PC-3 (cell line): ENCODE measurements around the gene KIF1C. TPM values are rescaled to one million over a fixed set of nuclear protein-coding genes. Genes with fewer than 3 reads are reported as not detected.

Experiments
- ATAC-seq: fragments of 200-7000 bp; cut with Tn5 transposase; 2 replicates; pipeline ENCODE4 v1.9.1; 2020; ENCODE audit warnings: mild to moderate bottlenecking, moderate library complexity
- BruUV-seq: library from RNA; stranded (reverse); fragments of 400-500 nt; replicated peaks from 2 replicates; lab custom pipeline; 2021; lab: Mats Ljungman, UMichigan
- CTCF ChIA-PET: fragments of 300-600 bp; sonication (Branson Sonifier 250); formaldehyde crosslinking; loops from one replicate; lab custom pipeline; 2022; ENCODE audit warnings: antibody characterized with exemption; lab: Charles Lee
- POLR2A ChIA-PET: fragments of 300-600 bp; sonication (Branson Sonifier 250); formaldehyde crosslinking; loops from one replicate; lab custom pipeline; 2022; ENCODE audit warnings: antibody characterized with exemption; ENCODE audit not compliant: unreplicated experiment; lab: Charles Lee
- DNase-seq: peaks from one replicate; pipeline ENCODE4 v3.0.0-alpha.2; 2015
- H2AFZ ChIP-seq: fragments of 300-600 bp; sonication (generic); 2 replicates; pipeline ENCODE4 v1.6.0; 2016; ENCODE audit warnings: antibody characterized with exemption, low read length
- H3F3A ChIP-seq: fragments of 300-600 bp; sonication (generic); one replicate; pipeline ENCODE4 v1.6.0; 2017; ENCODE audit warnings: antibody characterized with exemption, low read length, control low read depth, mild to moderate bottlenecking; ENCODE audit not compliant: unreplicated experiment
- H3K27ac ChIP-seq: fragments of 300-600 bp; sonication (generic); 2 replicates; pipeline ENCODE4 v1.5.1; 2016; ENCODE audit warnings: mild to moderate bottlenecking, low read length
- H3K27me3 ChIP-seq: fragments of 300-600 bp; sonication (generic); 2 replicates; pipeline ENCODE4 v1.6.1; 2016; ENCODE audit warnings: low read length, mixed read lengths
- H3K36me3 ChIP-seq: fragments of 300-600 bp; sonication (generic); 2 replicates; pipeline ENCODE4 v1.6.1; 2016; ENCODE audit warnings: low read depth, mixed run types, low read length, mixed read lengths
- H3K4me1 ChIP-seq: fragments of 300-600 bp; sonication (generic); 2 replicates; pipeline ENCODE4 v1.5.1; 2016; ENCODE audit warnings: low read length; ENCODE audit not compliant: insufficient read depth
- H3K4me2 ChIP-seq: fragments of 300-600 bp; sonication (generic); 2 replicates; pipeline ENCODE4 v1.6.0; 2016; ENCODE audit warnings: low read length
- H3K4me3 ChIP-seq: fragments of 300-600 bp; sonication (generic); 2 replicates; pipeline ENCODE4 v1.5.1; 2016; ENCODE audit warnings: mild to moderate bottlenecking, low read length, mixed read lengths
- H3K79me2 ChIP-seq: fragments of 300-600 bp; sonication (generic); 2 replicates; pipeline ENCODE4 v1.6.1; 2017; ENCODE audit warnings: low read length, mixed read lengths
- H3K9ac ChIP-seq: fragments of 300-600 bp; sonication (generic); 2 replicates; pipeline ENCODE4 v1.6.0; 2016; ENCODE audit warnings: mild to moderate bottlenecking, low read length
- H3K9me2 ChIP-seq: fragments of 300-600 bp; sonication (generic); replicated peaks from 2 replicates; pipeline ENCODE4 v1.6.1; 2016; ENCODE audit warnings: mixed run types, low read length, mixed read lengths
- H3K9me3 ChIP-seq: fragments of 300-600 bp; sonication (generic); 2 replicates; pipeline ENCODE4 v1.6.1; 2016; ENCODE audit warnings: low read length, mixed read lengths
- H4K20me1 ChIP-seq: fragments of 300-600 bp; sonication (generic); 2 replicates; pipeline ENCODE4 v1.6.1; 2016; ENCODE audit warnings: low read length, mixed read lengths
- CTCF ChIP-seq: fragments of 300-600 bp; sonication (generic); conservative IDR thresholded peaks from 2 replicates; pipeline ENCODE4 v1.5.1; 2017; ENCODE audit warnings: antibody characterized with exemption, low read depth, mild to moderate bottlenecking, low read length
- EZH2 ChIP-seq: fragments of 300-600 bp; sonication (generic); IDR thresholded peaks from one replicate; pipeline ENCODE4 v1.6.1; 2017; ENCODE audit warnings: antibody characterized with exemption, mild to moderate bottlenecking, low read length; ENCODE audit not compliant: unreplicated experiment
- EZH2phosphoT487 ChIP-seq: fragments of 300-600 bp; sonication (generic); IDR thresholded peaks from 2 replicates; pipeline ENCODE4 v1.6.1; 2018; ENCODE audit warnings: mild to moderate bottlenecking, antibody characterized with exemption, low read length, borderline replicate concordance
- intact Hi-C: fragments of 100-400 bp; cut with micrococcal nuclease; formaldehyde crosslinking; loops from 2 replicates; pipeline ENCODE4 v1.9.0; 2023
- total RNA-seq: library from RNA; depleted of rRNA; stranded (reverse); fragments of >200 nt; gene quantifications from 2 replicates; pipeline ENCODE4 v1.2.3, GENCODE V29; 2014

Gene KIF1C
- total RNA-seq, 1 experiment from 2014 or later, result 60.9 TPM

- Histone ChIP-seq H3K27me3 (no peaks in the 10 kb centered on the region), H3K4me1 (peaks cover 15% of the 10 kb centered on the region; the same call in 1 of the 2 replicates), H3K4me2 (peak within 1 kb of the TSS; percentile 88), H3K9me3 (no peaks in the 10 kb centered on the region), H3K9me2 (no peaks in the 10 kb centered on the region), H3K4me3 (peak within 1 kb of the TSS; percentile 88), H3K36me3 (no peaks in the 10 kb centered on the region; the same call in 1 of the 2 replicates), H3F3A (no peaks in the 10 kb centered on the region), H3K9ac (peak within 1 kb of the TSS; percentile 82), H2AFZ (peak within 1 kb of the TSS; percentile 94), H3K79me2 (peaks cover 7% of the 10 kb centered on the region; the same call in 1 of the 2 replicates), H4K20me1 (no peaks in the 10 kb centered on the region), H3K27ac (peak within 1 kb of the TSS; percentile 14; the same call in 1 of the 2 replicates)
- POLR2A ChIA-PET, result no interaction called here
- ATAC-seq (peak; percentile 82), DNase-seq (peak; percentile 55)
- CTCF ChIA-PET, result no interaction called here
- BruUV-seq, result no TSS peak
- intact Hi-C loops, result no loop called here
- TF ChIP-seq EZH2phosphoT487 (no peak), EZH2 (no peak), CTCF (peak; percentile 72)
These were observed 10.6 kb upstream of the KIF1C start, which contains the start of gene CAMTA2 for GRCh38 chr17:4986951-4987766. CAMTA2 (minus strand) TSS chr17:4987675; CDS start chr17:4986222, 1,453 bp downstream.

DNA sequence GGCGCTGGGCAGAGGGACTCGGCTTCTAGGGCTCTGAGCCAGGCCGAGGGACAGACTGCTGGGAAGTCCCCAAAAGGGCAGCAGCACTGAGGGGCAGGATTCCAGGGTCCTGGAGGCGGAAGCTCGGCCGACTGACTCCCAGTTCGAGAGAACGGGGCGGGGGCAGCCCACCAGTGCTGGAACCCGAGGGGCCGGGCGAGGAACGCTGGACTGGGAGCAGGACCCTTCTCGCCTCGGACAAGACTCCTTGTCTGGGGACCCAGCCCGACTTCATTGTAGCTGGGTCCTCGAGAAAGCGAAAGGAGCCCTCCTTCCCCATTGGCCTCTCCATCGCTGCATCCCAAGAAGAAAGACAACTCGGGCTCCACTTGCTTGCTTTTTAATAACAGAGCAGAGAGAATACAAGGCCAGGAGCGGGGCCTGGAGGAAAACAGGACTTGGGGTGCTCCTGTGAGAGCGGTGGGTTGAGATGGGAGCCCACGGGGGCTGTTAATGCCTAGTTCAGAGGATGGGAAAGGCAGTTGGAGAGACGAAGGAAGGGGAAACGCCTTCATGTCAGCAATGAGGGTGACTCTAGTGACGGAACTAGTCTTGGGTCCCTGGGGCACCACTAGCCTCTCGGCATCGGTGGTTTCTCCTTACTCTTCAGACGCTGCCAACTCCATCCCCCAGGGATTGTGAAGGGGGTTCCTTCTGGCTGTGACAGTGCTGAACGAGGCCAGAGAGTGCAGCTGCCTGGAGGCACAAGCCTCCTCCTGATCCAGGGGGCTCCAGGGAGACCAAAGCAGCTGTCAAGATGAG, 9.8 kb upstream of the KIF1C start:
- no peaks in the 10 kb centered on the region for H3F3A ChIP-seq
- H3K79me2 ChIP-seq, result peaks cover 7% of the 10 kb centered on the region; the same call in 1 of the 2 replicates
- H3K4me3 ChIP-seq, result peak overlapping the region; percentile 88
- DNase-seq (no peak), ATAC-seq (no peak)
- intact Hi-C loops, result no loop called here
- ChIA-PET POLR2A (no interaction called here), CTCF (no interaction called here)
- H3K4me2 ChIP-seq, result peak overlapping the region; percentile 88
- H3K9ac ChIP-seq, result peak overlapping the region; percentile 82
- no peaks in the 10 kb centered on the region for H3K9me3 ChIP-seq
- H3K27ac ChIP-seq, result no peak overlapping the region
- H2AFZ ChIP-seq, result peak overlapping the region; percentile 94
- H4K20me1 ChIP-seq, result no peaks in the 10 kb centered on the region
- H3K36me3 ChIP-seq, result no peaks in the 10 kb centered on the region; the same call in 1 of the 2 replicates
- TSS peak; percentile 67 for BruUV-seq
- no peaks in the 10 kb centered on the region for H3K27me3 ChIP-seq
- TF ChIP-seq EZH2, result no peak
- TF ChIP-seq EZH2phosphoT487, result no peak
- no peak for TF ChIP-seq CTCF
- no peaks in the 10 kb centered on the region for H3K9me2 ChIP-seq
- H3K4me1 ChIP-seq, result peaks cover 15% of the 10 kb centered on the region; the same call in 1 of the 2 replicates
